ENCODE measurements around the gene LIPK.
"Not testable (repeated sequence)": the region's sequence is repeated elsewhere in the genome, so short reads cannot be mapped to it uniquely, and the experiment has no call there.

LIPK gene

GRCh38 chr10:88721392-88721791 is 15.3 kb downstream of the LIPK start:
- DNase-seq, result no peak

- no peak for DNase-seq
These were observed 19.7 kb downstream of the LIPK start for GRCh38 chr10:88725798-88726197.

- DNase-seq, result no peak
These were observed 22.2 kb downstream of the LIPK start for GRCh38 chr10:88728107-88728763.

- no peak for DNase-seq
These were observed 24.8 kb downstream of the LIPK start for GRCh38 chr10:88730864-88731263.

- DNase-seq, result no peak
These were observed 25.2 kb downstream of the LIPK start for GRCh38 chr10:88731296-88731695.

- no peak for DNase-seq
These were observed 27.2 kb downstream of the LIPK start for GRCh38 chr10:88733215-88733614.

GRCh38 chr10:88735661-88736060 is 29.6 kb downstream of the LIPK start:
- no peak for DNase-seq

- not testable (repeated sequence) for DNase-seq
These were observed 35.9 kb downstream of the LIPK start for GRCh38 chr10:88741921-88742320.

- no peak for DNase-seq
These were observed 36.4 kb downstream of the LIPK start for GRCh38 chr10:88742448-88742847.

GRCh38 chr10:88744002-88744401 is 38.0 kb downstream of the LIPK start:
- no peak for DNase-seq

GRCh38 chr10:88745633-88746032 is 39.6 kb downstream of the LIPK start:
- DNase-seq, result no peak

GRCh38 chr10:88754287-88754686 is 48.2 kb downstream of the LIPK start:
- no peak for DNase-seq

GRCh38 chr10:88755753-88756152 is 49.7 kb downstream of the LIPK start:
- no peak for DNase-seq

- no peak for DNase-seq
These were observed 50.6 kb downstream of the LIPK start for GRCh38 chr10:88756660-88757059.

GRCh38 chr10:88759366-88760101 is 53.5 kb downstream of the LIPK start, which contains the start of gene LIPN:
LIPN (plus strand) TSS chr10:88760020; CDS start chr10:88761406, 1,386 bp downstream.
- no peak for DNase-seq

- no peak for DNase-seq
These were observed 56.9 kb downstream of the LIPK start for GRCh38 chr10:88762906-88763305.

- no peak for DNase-seq
These were observed 57.4 kb downstream of the LIPK start for GRCh38 chr10:88763441-88763840.

GRCh38 chr10:88764110-88764509 is 58.1 kb downstream of the LIPK start:
- DNase-seq, result no peak

- DNase-seq, result no peak
These were observed 59.8 kb downstream of the LIPK start for GRCh38 chr10:88765816-88766215.

- DNase-seq, result no peak
These were observed 63.3 kb downstream of the LIPK start for GRCh38 chr10:88769384-88769783.

- no peak for DNase-seq
These were observed 75.2 kb downstream of the LIPK start for GRCh38 chr10:88781206-88781605.

- no peak for DNase-seq
These were observed 76.2 kb downstream of the LIPK start for GRCh38 chr10:88782222-88782621.

- no peak for DNase-seq
These were observed 77.7 kb downstream of the LIPK start for GRCh38 chr10:88783724-88784123.

GRCh38 chr10:88786032-88786770 is 80.2 kb downstream of the LIPK start:
- DNase-seq, result no peak
